GM04504 (cell line): ENCODE results near the gene PER2.

Experiments
- DNase-seq: peaks from one replicate; pipeline ENCODE4 v3.0.0-alpha.2; 2012; ENCODE audit warnings: low read depth

Gene PER2

GRCh38 chr2:238230699-238231098, 57.7 kb downstream of the PER2 start:
- no peak for DNase-seq

- no peak for DNase-seq
Measured at GRCh38 chr2:238228700-238229099, 59.7 kb downstream of the PER2 start.

DNA sequence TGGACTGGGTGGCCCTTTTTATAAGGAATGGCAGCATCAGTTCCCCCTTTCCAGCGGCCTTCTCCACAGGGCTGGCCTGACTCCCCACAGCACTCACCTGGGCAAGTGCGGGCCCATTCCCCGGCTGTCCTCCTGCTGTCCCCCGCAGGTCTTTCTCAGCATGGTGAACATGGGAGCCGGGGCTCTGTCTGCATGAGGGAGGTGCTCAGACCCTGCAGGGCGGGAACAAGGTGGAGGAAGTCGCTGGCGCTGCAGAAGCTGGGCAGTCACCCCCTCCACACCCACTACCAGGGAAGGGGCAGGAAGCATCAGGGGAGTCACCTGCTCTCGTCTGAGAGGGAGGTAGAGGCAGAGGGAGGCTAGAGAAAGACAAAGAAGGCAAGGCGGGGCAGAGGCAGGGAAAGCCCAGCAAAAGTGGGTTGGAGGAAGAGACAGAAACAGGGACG, 60.8 kb downstream of the PER2 start:
- DNase-seq: no peak

- no peak for DNase-seq
Measured at GRCh38 chr2:238226698-238227586, 61.5 kb downstream of the PER2 start.

- DNase-seq: no peak
Measured at GRCh38 chr2:238225911-238226697, 62.3 kb downstream of the PER2 start.

DNA sequence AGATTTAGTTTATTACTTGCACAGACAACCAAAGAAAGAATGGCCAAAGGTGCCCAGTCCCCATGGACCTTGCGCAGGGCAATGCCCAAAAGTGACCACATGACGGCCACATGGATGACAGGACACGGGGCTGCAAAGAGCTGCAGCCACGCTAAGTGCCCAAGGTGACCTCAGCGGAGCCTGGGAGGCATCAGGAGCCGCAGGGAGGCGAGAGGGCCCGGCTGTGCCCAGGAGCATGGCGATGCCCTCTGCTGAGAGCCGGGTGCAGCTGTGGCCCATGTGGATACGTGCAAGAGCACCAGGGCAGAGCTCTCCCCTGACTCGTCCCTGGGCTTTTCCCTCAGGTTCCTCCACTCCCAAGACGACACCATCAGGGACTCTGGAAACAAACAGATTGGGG, 63.3 kb downstream of the PER2 start:
- no peak for DNase-seq

- DNase-seq: no peak
Measured at GRCh38 chr2:238224356-238225035, 63.9 kb downstream of the PER2 start.

- DNase-seq: peak; percentile 50
Measured at GRCh38 chr2:238220892-238221521, 67.4 kb downstream of the PER2 start.

GRCh38 chr2:238220274-238220891, 68.0 kb downstream of the PER2 start:
- DNase-seq: no peak

- DNase-seq: no peak
Measured at GRCh38 chr2:238216651-238217184, 71.7 kb downstream of the PER2 start.

DNA sequence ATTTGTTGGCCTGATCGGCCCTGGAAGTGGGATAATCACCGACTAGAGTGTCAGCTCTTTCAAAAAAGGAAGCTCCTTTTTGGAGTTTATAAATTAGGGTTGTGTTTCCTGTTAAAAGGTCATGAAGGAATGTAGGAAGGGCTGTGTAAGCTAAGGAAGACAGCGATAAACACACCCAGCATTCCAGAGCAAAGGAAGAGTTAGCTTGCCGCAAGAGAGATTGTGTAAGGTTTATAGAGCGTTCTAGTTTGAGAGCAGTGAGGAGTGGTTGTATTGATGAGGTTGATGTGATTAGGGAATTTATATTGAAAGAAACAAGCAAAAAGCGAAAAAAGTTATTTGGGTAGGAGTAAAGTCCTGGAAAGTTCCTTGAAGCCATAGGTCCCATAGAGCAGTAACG, 81.4 kb downstream of the PER2 start:
- no peak for DNase-seq

GRCh38 chr2:238203973-238204683, 84.3 kb downstream of the PER2 start:
- DNase-seq: no peak

DNA sequence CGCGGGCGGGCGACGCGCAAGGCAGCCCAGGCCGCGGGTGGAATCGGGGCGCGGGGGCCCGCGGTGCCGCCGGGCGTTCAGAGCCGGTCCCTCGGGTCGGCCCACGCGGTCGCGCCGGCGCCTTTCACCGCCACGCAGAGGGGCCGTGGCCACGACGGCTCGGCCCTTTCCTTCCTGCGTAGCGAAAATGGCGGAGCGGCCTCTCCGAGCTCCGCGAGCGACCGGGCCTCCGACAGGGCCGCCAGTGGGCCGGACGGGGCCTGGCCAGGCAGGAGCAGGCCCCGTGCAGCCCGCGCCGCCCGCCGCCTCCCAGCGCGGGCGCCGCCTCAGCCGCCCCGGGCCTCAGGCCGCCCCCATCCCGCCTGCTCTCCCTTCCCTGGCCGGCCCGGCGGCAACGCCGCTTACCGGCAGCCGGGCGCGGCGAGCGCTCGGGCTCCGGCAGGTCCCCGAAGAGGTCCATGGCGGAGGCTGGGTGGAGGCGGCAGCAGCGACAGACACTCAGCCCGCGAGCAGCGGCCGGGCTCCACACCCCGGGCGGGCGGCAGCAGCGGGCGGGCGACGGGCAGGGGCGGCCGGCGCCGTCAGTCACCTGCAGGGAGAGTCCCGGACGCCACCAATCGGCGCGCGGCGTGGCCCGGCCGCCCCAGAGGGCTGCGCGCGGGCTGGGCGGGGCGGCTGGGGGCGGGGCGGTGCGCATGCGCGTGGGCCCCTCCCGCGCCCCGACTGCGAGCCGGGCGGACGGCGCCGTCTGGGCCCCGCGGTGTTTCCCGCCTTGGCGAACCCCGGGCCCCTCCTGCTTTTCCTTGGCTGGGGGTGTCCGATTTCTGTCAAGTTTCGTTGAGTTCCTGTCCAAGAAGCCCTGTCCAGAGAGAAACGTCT, 85.1 kb downstream of the PER2 start, which contains the start of gene ILKAP:
Gene ILKAP (minus strand): TSS at position 602 of the 879 bp plus-strand sequence. CDS start 142 bp downstream, at position 460.
- DNase-seq: peak; percentile 59

- DNase-seq: peak; percentile 6
Measured at GRCh38 chr2:238202326-238203093, 85.9 kb downstream of the PER2 start.
